ENCODE measurements around the gene CDK3. TPM values are rescaled to one million over a fixed set of nuclear protein-coding genes. Genes with fewer than 3 reads are reported as not detected.

CDK3 gene
- total RNA-seq, 1 experiment from 2014 or later = 7.1 TPM

DNA sequence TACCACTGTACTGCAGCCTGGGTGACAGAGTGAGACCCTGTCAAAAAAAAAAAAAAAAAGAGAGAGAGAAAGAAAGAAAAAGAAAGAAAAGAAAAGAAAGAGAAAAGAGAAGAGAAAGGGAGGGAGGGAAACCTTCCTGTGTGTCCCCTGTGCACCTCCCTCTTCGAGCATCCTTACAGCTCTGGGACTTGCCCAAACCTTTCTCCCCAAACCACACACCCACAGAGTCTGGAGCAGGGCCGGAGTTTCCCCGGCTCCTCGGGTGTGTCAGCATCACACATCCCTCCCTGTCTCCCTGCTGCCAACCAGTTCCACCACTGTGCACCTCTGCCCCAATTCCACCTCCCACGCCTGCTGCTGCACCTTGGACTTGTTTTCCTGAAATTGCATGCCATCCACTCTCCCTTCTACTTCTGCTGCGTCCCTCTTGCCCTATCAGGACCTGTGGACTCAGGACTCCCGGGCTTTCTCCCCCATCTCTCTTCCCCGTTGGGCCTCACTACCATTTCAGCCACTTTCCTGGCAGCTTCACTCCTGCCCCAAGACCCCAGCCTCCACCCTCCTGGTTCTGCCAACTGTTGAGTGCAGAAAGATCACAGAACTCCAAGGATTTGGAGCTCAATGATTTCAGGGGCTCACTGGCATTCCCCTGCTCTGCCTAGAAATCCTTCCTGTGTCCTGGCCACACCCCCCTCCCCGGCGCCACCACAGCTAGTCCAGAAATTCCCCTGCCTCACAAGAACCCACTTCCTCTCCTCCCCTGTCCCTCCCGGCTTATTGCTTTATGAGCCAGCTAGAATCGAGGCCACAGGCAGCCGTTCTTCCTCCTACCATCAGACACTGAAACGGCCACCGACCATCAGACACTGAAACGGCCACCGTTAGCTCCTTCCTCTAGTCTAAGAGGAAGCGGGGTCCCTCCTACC lies 3.7 kb upstream of the CDK3 start:
- H3K4me2 ChIP-seq (ENCODE audit: low read length) = peak overlapping the region; percentile 37
- RAD21 ChIA-PET (ENCODE audit: low non-redundant PET in 1 of 2, low total read pairs in 2 of 2, uncharacterized antibody in 2 of 2, unreplicated experiment in 2 of 2) = no interaction called here
- DNase-seq (ENCODE audit: low read depth, low spot score) (no peak), ATAC-seq (peak; percentile 41)
- no peaks in the 10 kb centered on the region for H3K27me3 ChIP-seq (ENCODE audit: insufficient read depth, low read length)
- no peaks in the 10 kb centered on the region for H4K20me1 ChIP-seq (ENCODE audit: insufficient read depth)
- H3K4me3 ChIP-seq (replicated peaks in 1 of 2; ENCODE audit: low read depth in 1 of 2, low read length in 2 of 2) = no peak overlapping the region
- TF ChIP-seq SRF (IDR thresholded peaks at IDR 0.05; ENCODE audit: low read depth) (no peak), ZFX (IDR thresholded peaks at IDR 0.05) (no peak), SP1 (IDR thresholded peaks at IDR 0.05; ENCODE audit: low read depth) (no peak), JUND (IDR thresholded peaks at IDR 0.05) (no peak), EGR1 (IDR thresholded peaks at IDR 0.05; ENCODE audit: low read depth) (no peak)
- TF ChIP-seq, protein P1, sequence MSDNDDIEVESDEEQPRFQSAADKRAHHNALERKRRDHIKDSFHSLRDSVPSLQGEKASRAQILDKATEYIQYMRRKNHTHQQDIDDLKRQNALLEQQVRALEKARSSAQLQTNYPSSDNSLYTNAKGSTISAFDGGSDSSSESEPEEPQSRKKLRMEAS (IDR thresholded peaks at IDR 0.05) = no peak
- POLR2A ChIA-PET = interaction anchor here (1.3 kb wide), 1 partner anchor 217 kb away, joined by 3 read pairs; no protein-coding TSS in a partner anchor
- H3K4me1 ChIP-seq (ENCODE audit: control insufficient read depth in 1 of 2, insufficient read depth in 2 of 2, low read length in 2 of 2) = peaks cover 12 to 34% of the 10 kb centered on the region in 2 experiments
- H3K36me3 ChIP-seq (ENCODE audit: control insufficient read depth in 1 of 2, insufficient read depth in 2 of 2, low read length in 2 of 2) = no peaks in the 10 kb centered on the region; a peak in 1 of 4 replicates
- H3K9ac ChIP-seq (ENCODE audit: low read length) = peak overlapping the region; percentile 12; the same call in 1 of the 2 replicates
- intact Hi-C loops (cut with micrococcal nuclease) = no loop called here
- peak overlapping the region; percentile 29; the same call in 1 of the 2 replicates for H3K27ac ChIP-seq (ENCODE audit: low read depth, low read length)
- no peaks in the 10 kb centered on the region for H3K79me2 ChIP-seq (ENCODE audit: insufficient read depth, low read length)
- H3K9me3 ChIP-seq (ENCODE audit: control insufficient read depth in 1 of 2, insufficient read depth in 1 of 2, low read depth in 1 of 2, low read length in 2 of 2) = no peaks in the 10 kb centered on the region
- no peaks in the 10 kb centered on the region for H3K9me2 ChIP-seq (ENCODE audit: insufficient read depth)
- no TSS peak for BruUV-seq (replicated peaks)
- CTCF ChIA-PET = interaction anchor here (0.9 to 2.5 kb wide), 2 partner anchors 9 to 18 kb away, joined by 3 to 7 read pairs; no protein-coding TSS in a partner anchor
- H2AFZ ChIP-seq (ENCODE audit: low read depth, low read length, poor library complexity, severe bottlenecking) = no peak overlapping the region

DNA sequence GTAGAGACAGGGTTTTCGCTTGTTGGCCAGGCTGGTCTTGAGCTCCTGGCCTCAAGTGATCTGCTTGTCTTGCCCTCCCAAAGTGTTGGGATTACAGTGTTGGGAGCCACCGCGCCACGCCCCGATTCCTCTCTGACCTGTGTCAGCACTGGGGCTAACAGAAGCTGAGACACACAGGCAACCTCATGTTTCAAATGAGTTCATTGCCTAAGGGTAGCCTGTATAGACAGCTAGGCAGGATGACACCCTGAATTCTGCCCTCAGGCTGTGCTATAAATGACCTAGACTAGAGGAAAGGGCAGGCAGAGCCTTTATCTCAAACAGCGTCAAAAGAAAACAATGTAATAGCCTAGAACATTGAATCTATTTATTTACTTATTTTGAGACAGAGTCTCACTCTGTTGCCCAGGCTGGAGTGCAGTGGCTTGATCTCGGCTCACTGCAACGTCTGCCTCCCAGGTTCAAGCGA lies 2.3 kb upstream of the CDK3 start:
- H3K27ac ChIP-seq (ENCODE audit: low read depth, low read length) = no peak overlapping the region
- no peaks in the 10 kb centered on the region for H3K27me3 ChIP-seq (ENCODE audit: insufficient read depth, low read length)
- H2AFZ ChIP-seq (ENCODE audit: low read depth, low read length, poor library complexity, severe bottlenecking) = no peak overlapping the region
- DNase-seq (ENCODE audit: low read depth, low spot score) = no peak
- POLR2A ChIA-PET = interaction anchor here (0.6 to 0.9 kb wide), 2 partner anchors 93 to 241 kb away, joined by 3 to 4 read pairs; partner anchors contain the start of gene MRPL38
- no peak overlapping the region for H3K9ac ChIP-seq (ENCODE audit: low read length)
- H4K20me1 ChIP-seq (ENCODE audit: insufficient read depth) = no peaks in the 10 kb centered on the region
- intact Hi-C loops (cut with micrococcal nuclease) = no loop called here
- no peaks in the 10 kb centered on the region for H3K9me2 ChIP-seq (ENCODE audit: insufficient read depth)
- no TSS peak for BruUV-seq (replicated peaks)
- no peaks in the 10 kb centered on the region; a peak in 1 of 4 replicates for H3K36me3 ChIP-seq (ENCODE audit: control insufficient read depth in 1 of 2, insufficient read depth in 2 of 2, low read length in 2 of 2)
- RAD21 ChIA-PET (ENCODE audit: low non-redundant PET in 1 of 2, low total read pairs in 2 of 2, uncharacterized antibody in 2 of 2, unreplicated experiment in 2 of 2) = no interaction called here
- peaks cover 12 to 32% of the 10 kb centered on the region in 2 experiments for H3K4me1 ChIP-seq (ENCODE audit: control insufficient read depth in 1 of 2, insufficient read depth in 2 of 2, low read length in 2 of 2)
- no peaks in the 10 kb centered on the region for H3K9me3 ChIP-seq (ENCODE audit: control insufficient read depth in 1 of 2, insufficient read depth in 1 of 2, low read depth in 1 of 2, low read length in 2 of 2)
- CTCF ChIA-PET = interaction anchor here (0.8 to 2.4 kb wide), 3 partner anchors 9 to 281 kb away, joined by 3 to 7 read pairs (median 7); no protein-coding TSS in a partner anchor
- H3K79me2 ChIP-seq (ENCODE audit: insufficient read depth, low read length) = no peaks in the 10 kb centered on the region
- no peak for ATAC-seq
- H3K4me3 ChIP-seq (replicated peaks in 1 of 2; ENCODE audit: low read depth in 1 of 2, low read length in 2 of 2) = no peak overlapping the region
- no peak overlapping the region for H3K4me2 ChIP-seq (ENCODE audit: low read length)
- TF ChIP-seq SP1 (IDR thresholded peaks at IDR 0.05; ENCODE audit: low read depth) (no peak), EGR1 (IDR thresholded peaks at IDR 0.05; ENCODE audit: low read depth) (no peak), TCF7L2 (IDR thresholded peaks at IDR 0.05; ENCODE audit: borderline replicate concordance, extremely low read depth, insufficient read depth, insufficient read length) (no peak), EZH2 (IDR thresholded peaks at IDR 0.05) (no peak), FOSL1 (IDR thresholded peaks at IDR 0.05; ENCODE audit: low read depth) (no peak), POLR2A (IDR thresholded peaks at IDR 0.05; ENCODE audit: borderline replicate concordance, extremely low read depth, insufficient read depth, insufficient read length) (no peak), SRF (IDR thresholded peaks at IDR 0.05; ENCODE audit: low read depth) (no peak), JUND (IDR thresholded peaks at IDR 0.05) (no peak), CEBPB (IDR thresholded peaks at IDR 0.05; ENCODE audit: low read depth) (no peak)
- TF ChIP-seq, protein P2, sequence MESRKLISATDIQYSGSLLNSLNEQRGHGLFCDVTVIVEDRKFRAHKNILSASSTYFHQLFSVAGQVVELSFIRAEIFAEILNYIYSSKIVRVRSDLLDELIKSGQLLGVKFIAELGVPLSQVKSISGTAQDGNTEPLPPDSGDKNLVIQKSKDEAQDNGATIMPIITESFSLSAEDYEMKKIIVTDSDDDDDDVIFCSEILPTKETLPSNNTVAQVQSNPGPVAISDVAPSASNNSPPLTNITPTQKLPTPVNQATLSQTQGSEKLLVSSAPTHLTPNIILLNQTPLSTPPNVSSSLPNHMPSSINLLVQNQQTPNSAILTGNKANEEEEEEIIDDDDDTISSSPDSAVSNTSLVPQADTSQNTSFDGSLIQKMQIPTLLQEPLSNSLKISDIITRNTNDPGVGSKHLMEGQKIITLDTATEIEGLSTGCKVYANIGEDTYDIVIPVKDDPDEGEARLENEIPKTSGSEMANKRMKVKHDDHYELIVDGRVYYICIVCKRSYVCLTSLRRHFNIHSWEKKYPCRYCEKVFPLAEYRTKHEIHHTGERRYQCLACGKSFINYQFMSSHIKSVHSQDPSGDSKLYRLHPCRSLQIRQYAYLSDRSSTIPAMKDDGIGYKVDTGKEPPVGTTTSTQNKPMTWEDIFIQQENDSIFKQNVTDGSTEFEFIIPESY (IDR thresholded peaks at IDR 0.05; ENCODE audit: extremely low read depth, insufficient replicate concordance, low read length) = no peak
- TF ChIP-seq, protein P3, sequence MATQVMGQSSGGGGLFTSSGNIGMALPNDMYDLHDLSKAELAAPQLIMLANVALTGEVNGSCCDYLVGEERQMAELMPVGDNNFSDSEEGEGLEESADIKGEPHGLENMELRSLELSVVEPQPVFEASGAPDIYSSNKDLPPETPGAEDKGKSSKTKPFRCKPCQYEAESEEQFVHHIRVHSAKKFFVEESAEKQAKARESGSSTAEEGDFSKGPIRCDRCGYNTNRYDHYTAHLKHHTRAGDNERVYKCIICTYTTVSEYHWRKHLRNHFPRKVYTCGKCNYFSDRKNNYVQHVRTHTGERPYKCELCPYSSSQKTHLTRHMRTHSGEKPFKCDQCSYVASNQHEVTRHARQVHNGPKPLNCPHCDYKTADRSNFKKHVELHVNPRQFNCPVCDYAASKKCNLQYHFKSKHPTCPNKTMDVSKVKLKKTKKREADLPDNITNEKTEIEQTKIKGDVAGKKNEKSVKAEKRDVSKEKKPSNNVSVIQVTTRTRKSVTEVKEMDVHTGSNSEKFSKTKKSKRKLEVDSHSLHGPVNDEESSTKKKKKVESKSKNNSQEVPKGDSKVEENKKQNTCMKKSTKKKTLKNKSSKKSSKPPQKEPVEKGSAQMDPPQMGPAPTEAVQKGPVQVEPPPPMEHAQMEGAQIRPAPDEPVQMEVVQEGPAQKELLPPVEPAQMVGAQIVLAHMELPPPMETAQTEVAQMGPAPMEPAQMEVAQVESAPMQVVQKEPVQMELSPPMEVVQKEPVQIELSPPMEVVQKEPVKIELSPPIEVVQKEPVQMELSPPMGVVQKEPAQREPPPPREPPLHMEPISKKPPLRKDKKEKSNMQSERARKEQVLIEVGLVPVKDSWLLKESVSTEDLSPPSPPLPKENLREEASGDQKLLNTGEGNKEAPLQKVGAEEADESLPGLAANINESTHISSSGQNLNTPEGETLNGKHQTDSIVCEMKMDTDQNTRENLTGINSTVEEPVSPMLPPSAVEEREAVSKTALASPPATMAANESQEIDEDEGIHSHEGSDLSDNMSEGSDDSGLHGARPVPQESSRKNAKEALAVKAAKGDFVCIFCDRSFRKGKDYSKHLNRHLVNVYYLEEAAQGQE (IDR thresholded peaks at IDR 0.05; ENCODE audit: low read depth) = no peak
